ENCODE data around the gene TMEM263.
"Not testable (repeated sequence)": the region's sequence is repeated elsewhere in the genome, so short reads cannot be mapped to it uniquely, and the experiment has no call there.

TMEM263 gene

DNA sequence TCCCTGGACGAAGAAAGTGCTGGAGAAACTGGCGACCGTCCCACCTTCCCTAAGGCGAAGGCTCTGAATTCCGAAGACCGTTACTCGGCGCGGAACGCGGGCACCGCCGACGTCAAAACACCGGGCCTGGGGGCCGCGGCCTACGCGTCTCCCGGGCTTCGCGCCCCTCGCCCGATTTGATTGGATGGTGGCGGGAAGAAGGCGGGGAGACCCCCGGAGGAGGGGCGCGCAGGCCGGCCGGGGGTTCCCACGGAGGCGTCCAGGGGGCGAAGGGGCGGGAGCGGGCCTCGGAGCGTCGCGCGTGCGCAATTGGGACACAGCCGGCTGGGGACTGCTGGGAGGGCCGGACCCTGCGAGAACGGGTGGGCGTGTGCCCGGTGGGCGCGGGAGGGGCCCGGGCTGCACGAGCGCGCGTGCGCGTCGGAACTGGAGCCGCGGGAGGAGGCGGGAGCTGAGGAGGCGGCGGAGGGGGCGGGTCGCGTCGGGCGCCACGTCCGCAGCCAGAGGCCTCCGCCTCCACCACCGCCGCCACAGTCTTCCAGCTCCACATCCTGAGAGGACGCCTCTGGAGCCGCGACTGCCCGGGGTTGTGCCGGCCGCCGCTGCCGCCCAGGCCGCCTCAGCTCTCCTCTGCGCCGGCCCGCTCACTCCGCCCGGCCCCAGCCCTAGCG lies at the start of gene TMEM263:
TMEM263 (plus strand) TSS at position 531 of the 671 bp plus-strand sequence. CDS start 11,210 bp downstream, outside the sequence.
- in situ Hi-C loops (cut with HindIII; ENCODE audit: low sequenced_read_pairs), result no loop called here

DNA sequence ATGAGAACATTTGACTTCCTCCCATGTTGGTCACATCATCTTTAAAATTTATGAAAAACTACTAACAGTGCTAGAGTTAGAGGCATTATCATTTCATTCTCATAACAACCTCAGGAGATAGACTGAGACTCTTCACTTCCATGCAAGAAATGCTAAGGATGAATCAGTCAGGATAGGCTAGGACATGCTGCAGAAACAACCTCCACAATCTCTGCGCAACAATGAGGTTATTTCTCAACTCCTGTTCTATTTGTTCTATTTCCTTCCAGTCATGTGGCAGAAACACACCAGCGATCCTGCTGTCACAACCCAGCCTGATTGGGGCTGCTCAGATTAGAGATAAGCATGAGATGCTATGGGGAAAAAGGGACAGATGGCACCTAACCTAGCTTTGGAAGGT lies 49.0 kb upstream of the TMEM263 start:
- in situ Hi-C loops (cut with HindIII; ENCODE audit: low sequenced_read_pairs), result no loop called here

DNA sequence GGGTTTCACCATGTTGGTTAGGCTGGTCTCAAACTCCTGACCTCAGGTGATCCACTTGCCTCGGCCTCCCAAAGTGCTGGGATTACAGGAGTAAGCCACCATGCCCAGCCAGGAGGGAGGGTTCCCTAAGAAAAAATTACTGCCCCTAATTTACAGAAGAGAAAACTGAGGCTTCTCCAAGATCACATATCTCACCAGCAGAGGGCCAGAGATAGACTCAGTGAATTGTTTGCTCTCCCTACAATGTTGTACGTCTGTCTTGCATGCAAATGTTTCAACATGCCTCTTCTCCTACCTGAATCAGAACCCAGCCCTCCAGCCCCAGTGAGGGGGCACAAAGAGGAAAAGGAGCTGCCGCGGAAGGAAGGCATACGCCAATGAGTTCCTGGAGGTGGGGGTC lies 48.3 kb upstream of the TMEM263 start:
- in situ Hi-C loops (cut with HindIII; ENCODE audit: low sequenced_read_pairs), result no loop called here

DNA sequence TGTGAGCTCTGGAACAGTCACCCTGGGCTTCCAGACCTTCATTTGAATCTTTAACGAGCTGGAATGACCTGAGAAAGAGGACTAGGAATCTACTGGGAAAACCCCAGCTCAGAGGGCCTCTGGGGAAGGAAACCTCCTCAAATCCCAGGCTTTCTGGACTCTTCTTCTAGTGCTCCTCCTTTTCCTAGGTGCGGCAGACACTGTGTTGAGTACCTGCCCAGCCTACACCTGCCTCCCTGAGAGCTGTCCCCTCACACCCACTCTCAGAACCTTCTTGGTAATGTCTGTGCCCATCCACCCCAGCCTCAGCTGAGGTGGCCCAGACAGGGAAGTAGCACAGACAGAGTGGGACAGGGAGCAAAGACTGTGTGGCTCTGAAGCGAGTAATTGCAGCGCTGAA lies 47.9 kb upstream of the TMEM263 start:
- in situ Hi-C loops (cut with HindIII; ENCODE audit: low sequenced_read_pairs), result no loop called here

DNA sequence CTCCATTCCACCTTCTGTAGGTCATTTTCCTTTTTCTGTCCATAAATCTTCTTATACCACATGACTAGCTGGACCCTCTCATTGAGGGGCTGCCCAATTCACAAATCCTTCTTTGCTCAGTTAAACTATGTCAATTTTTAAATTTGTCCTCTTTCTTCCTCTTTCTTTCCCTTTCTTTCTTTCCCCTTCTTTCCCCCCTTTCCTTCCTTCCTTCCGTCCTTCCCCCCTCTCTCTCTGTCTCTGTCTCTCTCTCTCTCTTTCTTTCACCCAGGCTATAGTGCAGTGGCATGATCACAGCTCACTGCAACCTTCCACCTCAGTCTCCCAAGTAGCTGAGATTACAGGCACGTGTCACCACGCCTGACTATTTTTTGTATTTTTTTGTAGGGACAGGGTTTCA lies 47.1 kb upstream of the TMEM263 start:
- in situ Hi-C loops (cut with HindIII; ENCODE audit: low sequenced_read_pairs), result no loop called here

DNA sequence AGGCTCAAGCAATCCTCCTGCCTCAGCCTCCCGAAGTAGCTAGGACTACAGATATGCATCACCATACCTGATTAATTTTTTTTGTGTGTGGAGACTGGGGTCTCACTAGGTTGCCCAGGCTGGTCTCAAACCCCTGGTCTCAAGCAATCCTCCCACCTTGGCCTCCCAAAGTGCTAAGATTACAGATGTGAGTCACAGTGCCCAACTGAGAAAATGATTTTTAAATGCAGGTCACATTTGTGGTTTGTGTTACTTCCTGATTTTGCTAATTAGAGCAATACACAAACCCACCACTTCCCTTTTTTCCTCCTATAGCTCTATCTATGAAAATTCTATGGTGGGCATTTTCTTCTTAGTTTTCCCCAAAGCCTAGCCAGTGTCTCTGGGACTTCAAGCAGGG lies 45.5 kb upstream of the TMEM263 start:
- in situ Hi-C loops (cut with HindIII; ENCODE audit: low sequenced_read_pairs), result no loop called here

DNA sequence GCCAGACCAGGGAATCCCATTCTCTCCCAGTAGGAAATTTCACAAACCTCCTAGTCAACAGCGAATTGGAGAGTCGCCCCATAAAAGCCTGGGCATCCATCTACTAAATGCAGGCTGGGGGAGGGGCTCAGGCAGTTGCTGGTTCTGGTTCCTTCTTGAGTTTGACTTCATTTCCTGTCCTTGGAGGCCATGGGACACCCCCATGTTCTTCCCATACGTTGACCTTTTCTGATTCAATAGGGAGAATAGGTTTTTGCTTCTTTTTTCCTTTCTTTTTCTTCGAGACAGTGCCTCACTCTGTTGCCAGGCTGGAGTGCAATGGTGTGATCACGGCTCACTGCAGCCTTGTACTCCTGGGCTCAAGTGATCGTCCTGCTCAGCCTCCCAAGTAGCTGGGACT lies 44.1 kb upstream of the TMEM263 start:
- in situ Hi-C loops (cut with HindIII; ENCODE audit: low sequenced_read_pairs), result no loop called here

DNA sequence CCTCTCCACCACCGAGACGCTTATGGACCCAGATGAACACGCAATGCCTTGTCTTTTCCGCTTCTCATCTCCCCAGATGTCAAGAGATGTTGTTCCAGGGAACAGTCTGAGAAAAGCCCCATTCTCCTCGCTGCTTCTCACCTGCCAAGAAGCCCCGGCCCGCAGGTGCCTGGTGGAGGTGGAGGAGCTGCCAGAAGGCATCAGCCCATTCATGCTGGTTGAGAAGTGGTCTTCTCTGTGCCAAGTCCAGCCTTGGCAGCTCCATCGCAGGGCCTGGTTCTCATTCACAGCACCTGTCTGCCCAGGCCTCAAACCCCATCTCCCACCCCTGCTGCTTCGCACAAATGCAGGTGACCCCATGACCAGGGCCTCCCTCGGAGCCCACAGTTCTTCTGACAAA lies 42.3 kb upstream of the TMEM263 start:
- in situ Hi-C loops (cut with HindIII; ENCODE audit: low sequenced_read_pairs), result no loop called here

DNA sequence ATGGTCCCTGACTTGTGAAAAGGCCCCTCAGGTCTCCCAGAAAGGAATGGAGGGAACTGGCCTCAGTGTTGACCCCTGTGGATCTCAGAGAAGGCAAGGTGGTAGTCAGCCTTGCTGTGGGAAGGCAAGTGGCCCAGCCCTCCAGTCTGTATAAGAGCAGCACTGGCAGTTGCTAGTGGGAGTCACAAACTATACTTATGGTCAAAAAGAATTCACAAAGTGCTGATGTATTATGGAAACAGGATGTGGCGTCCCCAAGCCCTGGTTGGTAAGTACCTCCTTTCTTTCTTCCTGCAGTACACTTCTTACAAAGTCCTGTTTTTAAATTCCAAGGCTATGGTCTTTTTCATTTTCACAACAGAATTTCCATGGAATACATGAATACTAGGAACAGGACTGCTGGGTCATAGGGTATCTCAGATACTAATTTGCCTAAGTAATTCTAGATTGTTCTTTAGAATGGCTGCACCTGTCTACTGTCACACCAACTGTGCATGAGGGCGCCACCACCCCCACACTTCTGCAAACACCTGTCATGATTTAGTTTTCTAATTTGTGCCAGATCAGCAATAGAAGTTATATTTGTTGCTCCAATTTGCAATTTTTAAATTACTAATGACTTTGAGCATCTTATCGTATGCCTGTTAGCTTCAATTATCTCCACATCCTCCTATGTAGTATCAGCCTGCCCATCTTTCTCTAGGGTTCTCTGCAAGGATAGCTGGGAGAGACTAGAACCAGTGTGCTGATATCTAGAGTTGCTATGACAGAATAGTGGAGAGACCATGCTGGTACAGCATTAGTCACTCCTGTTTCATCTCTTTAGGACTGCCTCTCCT lies 40.7 kb upstream of the TMEM263 start:
- in situ Hi-C loops (cut with HindIII; ENCODE audit: low sequenced_read_pairs), result no loop called here

DNA sequence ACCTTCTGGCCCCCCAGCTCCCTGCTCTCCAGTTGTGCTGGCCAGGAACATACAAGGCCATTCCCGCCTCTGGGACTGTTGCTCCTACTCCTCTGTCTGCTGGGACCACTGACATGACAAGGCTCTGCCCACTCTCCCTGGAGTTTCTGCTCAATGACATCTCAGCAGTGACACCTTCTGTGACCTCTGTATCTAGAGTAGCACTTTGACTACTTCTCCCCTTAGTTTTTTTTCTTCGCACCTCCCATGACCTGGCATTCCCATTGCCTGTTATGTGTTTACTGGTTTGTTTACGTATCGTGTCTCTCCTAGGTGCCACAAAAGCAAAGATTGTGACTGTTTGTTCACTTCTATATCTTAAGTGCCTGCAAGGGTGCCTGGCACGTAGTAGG lies 40.1 kb upstream of the TMEM263 start:
- in situ Hi-C loops (cut with HindIII; ENCODE audit: low sequenced_read_pairs), result no loop called here

DNA sequence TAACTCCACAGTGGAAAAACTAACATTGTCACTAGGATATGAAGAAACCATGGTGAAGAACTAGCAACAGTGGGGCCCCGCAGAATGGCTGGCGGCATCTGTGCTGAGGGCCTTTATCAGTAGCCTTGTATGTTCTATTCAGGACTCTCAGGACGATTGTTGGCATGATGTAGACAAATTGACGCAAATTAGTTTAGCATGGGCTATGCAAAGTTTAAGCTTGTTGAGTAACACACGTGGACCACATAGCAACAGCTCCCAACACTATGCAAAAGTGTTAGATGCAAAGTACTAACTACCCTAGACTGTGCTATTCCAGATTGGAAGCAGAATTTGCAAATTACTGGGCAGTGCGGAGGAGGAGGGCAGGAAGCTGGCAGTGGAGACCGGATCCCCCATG lies 38.2 kb upstream of the TMEM263 start:
- in situ Hi-C loops (cut with HindIII; ENCODE audit: low sequenced_read_pairs), result no loop called here

DNA sequence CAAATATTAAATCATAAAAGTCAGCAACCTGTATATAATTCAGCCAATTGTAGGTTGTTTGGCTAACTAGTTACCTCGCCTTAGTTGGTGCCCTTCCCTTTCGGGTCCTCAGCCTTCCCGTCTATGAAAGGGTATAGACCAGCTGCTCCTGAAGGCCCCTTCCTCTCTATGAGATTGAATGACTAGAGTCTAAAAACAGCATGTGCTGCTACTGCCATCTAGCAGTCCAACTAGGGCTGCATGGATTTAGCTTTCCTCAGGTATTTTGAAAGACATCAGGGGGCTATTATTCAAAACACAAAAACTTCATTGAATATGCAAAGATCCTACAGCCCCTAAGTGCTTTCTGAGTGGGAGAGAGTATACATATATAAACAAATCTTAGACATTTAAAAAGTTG lies 37.0 kb upstream of the TMEM263 start:
- in situ Hi-C loops (cut with HindIII; ENCODE audit: low sequenced_read_pairs), result no loop called here

DNA sequence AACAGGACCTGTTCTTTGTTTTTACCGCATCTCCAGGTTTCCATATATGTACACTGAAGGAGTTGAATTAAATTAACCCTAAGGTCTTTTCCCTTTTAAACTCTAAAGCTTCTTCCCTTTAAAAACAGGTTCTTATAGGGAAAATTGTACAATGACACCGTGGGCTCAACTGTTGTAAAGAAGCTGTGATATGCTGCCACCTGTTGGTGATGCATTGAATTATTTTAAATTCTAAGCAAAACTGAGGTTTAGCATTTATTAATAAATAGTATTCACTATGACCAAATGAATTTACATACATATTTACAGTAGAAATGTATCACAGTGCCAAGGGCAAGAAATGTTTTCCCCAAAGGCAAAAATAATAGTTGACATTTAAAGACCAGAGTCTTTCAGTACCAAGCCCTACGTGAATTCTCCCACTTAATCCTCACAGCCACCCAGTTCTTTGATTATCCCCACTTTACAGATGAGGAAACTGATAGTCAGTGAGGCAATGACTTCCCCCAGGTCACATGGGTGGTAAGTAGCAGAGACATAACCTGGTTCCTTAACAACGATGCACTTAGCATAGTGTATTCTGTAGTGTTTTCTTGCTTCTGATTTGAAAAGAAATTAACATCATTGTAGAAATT lies 35.7 kb upstream of the TMEM263 start:
- in situ Hi-C loops (cut with HindIII; ENCODE audit: low sequenced_read_pairs), result no loop called here

DNA sequence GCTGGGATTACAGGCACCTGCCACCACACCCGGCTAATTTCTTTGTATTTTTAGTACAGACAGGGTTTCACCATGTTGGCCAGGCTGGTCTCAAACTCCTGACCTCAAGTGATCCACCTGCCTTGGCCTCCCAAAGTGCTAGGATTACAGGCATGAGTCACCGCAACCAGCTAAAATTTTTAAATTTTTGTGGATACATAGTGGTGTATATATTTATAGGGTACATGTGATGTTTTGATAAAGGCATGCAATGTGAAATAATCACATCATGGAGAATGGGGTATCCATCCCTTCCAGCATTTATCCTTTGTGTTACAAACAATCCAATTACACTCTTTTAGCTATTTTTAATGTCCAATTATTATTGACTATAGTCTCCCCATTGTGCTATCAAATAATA lies 33.7 kb upstream of the TMEM263 start:
- in situ Hi-C loops (cut with HindIII; ENCODE audit: low sequenced_read_pairs), result not testable (repeated sequence)

DNA sequence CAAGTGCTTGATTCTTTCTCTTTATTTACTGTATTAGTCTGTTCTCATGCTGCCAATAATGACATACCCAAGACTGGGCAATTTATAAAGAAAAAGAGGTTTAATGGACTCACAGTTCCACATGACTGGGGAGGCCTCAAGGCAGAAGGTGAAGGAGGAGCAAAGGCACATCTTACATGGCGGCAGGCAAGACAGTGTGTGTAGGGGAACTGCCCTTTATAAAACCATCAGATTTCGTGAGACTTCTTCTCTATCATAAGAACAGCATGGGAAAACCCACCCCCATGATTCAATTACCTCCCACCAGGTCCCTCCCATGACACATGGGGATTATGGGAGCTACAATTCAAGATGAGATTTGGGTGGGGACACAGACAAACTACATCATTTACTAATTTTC lies 32.1 kb upstream of the TMEM263 start:
- in situ Hi-C loops (cut with HindIII; ENCODE audit: low sequenced_read_pairs), result not testable (repeated sequence)

DNA sequence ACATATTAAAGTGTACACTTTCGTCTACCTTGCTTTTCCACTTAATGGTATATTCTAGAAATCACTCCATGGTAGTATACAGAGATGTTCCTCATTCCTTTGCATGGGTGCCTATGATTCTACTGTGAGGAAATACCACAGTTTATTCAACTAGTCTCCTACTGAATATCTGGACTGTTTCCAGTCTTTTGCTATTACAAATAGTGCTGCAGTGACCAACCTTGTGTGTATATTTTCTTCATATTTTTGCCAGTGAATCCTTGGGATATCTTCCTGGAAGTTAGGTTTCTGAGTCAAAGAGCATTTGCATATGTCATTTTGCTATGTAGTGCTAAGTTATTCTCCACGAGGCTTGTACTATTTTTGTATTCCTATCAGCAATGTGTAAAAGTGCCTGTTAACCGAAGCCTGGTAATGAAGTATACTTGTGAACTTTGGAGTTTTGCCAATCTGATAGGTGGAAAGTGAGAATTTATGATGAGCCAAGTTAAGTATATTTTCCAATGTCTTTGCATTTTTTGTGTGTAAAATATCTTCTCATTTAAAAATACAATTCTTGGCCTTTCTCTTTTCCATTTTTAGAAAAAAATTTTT lies 31.3 kb upstream of the TMEM263 start:
- in situ Hi-C loops (cut with HindIII; ENCODE audit: low sequenced_read_pairs), result no loop called here

DNA sequence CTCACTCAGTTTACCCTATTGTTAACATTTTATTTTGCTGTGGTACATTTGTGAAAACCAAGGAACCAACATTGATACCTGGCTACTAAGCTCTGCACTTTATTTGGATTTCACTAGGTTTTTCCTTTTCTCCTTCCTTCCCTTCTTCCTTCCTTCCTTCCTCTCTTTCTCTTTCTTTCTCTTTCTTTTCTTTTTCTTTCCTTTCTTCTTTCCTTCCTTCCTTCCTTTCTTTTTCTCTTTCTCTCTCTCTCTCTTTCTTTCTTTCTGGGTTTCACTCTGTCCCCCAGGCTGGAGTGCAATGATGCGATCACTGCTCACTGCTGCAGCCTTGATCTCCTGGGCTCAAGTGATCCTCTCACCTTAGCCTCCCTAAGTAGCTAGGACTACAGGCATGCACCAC lies 29.1 kb upstream of the TMEM263 start:
- in situ Hi-C loops (cut with HindIII; ENCODE audit: low sequenced_read_pairs), result no loop called here

DNA sequence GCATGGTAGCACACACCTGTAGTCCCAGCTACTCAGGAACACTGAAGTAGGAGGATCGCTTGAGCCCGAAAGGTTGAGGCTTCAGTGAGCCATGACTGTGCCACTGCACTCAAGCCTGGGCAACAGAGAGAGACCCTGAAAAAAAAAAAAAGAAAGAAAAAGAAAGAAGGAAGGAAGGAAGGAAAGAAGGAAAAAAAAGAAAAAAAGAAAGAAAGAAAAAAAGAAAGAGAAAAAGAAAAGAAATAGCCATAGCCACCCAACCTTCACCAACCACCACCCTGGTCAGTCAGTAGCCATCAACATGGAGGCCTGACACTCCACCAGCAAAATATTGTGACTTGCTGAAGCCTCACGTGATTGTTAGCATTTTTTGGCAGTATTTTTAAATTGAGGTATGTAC lies 21.4 kb upstream of the TMEM263 start:
- in situ Hi-C loops (cut with HindIII; ENCODE audit: low sequenced_read_pairs), result no loop called here

DNA sequence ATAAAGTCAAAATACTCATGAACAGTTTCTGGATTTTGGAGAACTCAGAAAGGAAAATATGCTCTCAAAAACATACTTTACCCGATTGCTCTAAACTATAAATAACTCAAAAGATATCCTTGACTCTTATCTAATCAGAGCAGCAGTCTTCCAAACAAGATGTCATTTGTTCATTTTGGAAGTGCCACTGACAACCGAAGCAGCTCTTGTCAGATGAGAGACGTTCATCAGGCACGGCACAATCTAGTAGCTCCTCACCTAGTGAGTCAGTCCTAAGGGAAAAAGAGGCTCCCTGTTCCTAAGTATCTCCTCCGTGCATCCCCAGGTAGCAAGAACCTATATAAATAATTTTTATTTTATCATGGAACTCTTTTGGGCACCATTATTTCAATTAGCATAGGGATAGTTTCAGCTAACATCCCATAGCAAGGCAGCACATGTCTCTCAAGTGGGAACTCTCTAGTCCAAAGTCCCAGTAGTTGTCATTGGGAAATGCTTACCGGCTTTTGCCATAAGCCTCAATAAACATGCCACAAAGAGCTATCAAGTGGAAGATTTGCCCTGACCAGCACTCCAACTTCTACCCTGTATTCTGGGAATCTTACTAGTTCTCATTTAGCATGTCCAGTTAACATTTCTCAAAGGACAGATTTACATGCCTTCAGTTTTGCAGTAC lies 14.1 kb upstream of the TMEM263 start:
- in situ Hi-C loops (cut with HindIII; ENCODE audit: low sequenced_read_pairs), result no loop called here

DNA sequence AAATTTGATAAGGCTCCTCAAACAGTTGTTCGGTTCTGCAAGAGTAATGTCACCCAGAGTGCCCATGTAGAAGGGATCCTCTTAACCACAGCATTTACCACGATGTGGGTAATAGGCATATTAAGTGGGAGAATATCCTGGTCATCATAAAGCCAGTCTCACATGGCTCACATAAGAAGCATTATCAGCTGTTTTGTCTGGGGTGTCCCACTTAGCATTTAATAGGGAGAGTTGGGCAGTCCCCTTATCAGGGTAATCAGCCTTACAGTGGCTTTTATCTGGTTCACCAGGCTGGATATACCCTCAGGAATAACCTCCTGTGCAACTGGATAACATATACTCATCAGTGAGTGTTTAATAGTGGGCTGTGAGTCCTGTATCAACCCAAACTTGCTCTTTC lies 12.9 kb upstream of the TMEM263 start:
- in situ Hi-C loops (cut with HindIII; ENCODE audit: low sequenced_read_pairs), result no loop called here

DNA sequence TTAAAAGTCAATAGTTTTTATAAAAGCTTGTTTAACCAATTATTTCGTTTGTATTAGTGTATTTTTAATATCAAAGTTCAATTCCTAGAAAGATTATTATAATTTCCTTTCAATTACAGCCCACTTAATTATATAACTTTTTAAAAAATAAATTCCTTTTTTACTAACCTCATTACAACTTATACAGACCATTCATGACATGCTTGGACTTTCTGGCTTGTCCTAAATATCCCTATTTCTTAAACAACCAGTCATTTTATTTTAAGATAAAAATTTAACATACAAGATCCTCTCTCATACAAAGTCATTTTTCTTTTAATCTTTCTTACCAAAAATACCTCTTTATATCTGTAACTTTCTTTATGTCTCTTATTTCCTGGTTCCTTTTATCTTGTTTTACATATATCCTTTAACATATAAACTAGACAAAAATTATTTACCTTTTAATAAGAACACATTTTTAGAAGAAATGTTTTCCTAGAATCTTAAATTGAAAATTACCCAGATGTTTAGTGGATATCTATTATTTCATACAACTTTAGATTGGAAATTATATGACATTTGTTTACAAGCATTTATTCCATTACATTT lies 10.4 kb upstream of the TMEM263 start:
- in situ Hi-C loops (cut with HindIII; ENCODE audit: low sequenced_read_pairs), result no loop called here

Measured in DLD1 (cell line).